H1 (cell line): ENCODE measurements around the gene MYO16. TPM values are rescaled to one million over a fixed set of nuclear protein-coding genes. Genes with fewer than 3 reads are reported as not detected.

Experiments
- CTCF ChIA-PET: fragments of 300-600 bp; sonication (Branson Sonifier 250); formaldehyde crosslinking; loops from one replicate; lab custom pipeline; 2021; ENCODE audit not compliant: partially characterized antibody; lab: Charles Lee
- POLR2A ChIA-PET: fragments of 300-600 bp; sonication (Branson Sonifier 250); formaldehyde crosslinking; loops from one replicate; lab custom pipeline; 2021; ENCODE audit warnings: inconsistent platforms; ENCODE audit not compliant: partially characterized antibody; lab: Charles Lee
- DNase-seq, 2 experiments: peaks; one replicate each; pipeline versions ENCODE4 v3.0.0 to v3.0.0-alpha.2; 2010 to 2022; ENCODE audit warnings: low spot score in 2 of 2, low read depth in 1 of 2, mixed read lengths in 1 of 2
- FAIRE-seq: peaks from 2 replicates; lab custom pipeline; 2011; peaks lifted over from hg19 to GRCh38; lab: Jason Lieb, UNC
- H2AFZ ChIP-seq: 2 replicates; pipeline ENCODE4 v1.8.1; 2012; ENCODE audit warnings: low read length, inconsistent platforms
- H2AK5ac ChIP-seq: 2 replicates; pipeline ENCODE4 v1.6.1; 2013; ENCODE audit warnings: low read depth, low read length
- H2BK120ac ChIP-seq: replicated peaks from 2 replicates; pipeline ENCODE3; 2013; ENCODE audit warnings: low read depth, low read length, inconsistent platforms
- H2BK12ac ChIP-seq: 2 replicates; pipeline ENCODE4 v1.6.1; 2013; ENCODE audit warnings: low read depth, low read length
- H2BK15ac ChIP-seq: 2 replicates; pipeline ENCODE4 v1.6.1; 2013; ENCODE audit warnings: low read length
- H2BK20ac ChIP-seq: 2 replicates; pipeline ENCODE4 v1.6.1; 2013; ENCODE audit warnings: low read length
- H2BK5ac ChIP-seq: 2 replicates; pipeline ENCODE4 v1.6.1; 2013; ENCODE audit warnings: low read depth, low read length
- H3K14ac ChIP-seq: 2 replicates; pipeline ENCODE4 v1.6.1; 2013; ENCODE audit warnings: inconsistent platforms; ENCODE audit not compliant: insufficient read length
- H3K18ac ChIP-seq: 2 replicates; pipeline ENCODE4 v1.6.1; 2013; ENCODE audit warnings: low read length; ENCODE audit errors: extremely low read depth
- H3K23ac ChIP-seq: 2 replicates; pipeline ENCODE4 v1.6.1; 2013; ENCODE audit warnings: inconsistent platforms; ENCODE audit not compliant: insufficient read length
- H3K23me2 ChIP-seq: 2 replicates; pipeline ENCODE4 v1.6.1; 2013; ENCODE audit warnings: low read depth, low read length
- H3K27ac ChIP-seq: 2 replicates; pipeline ENCODE4 v1.6.1; 2011; ENCODE audit warnings: low read depth, low read length, inconsistent platforms
- H3K27me3 ChIP-seq, 4 experiments: replicated peaks in 1 of 4; 1 replicate in 1 of 4; 2 replicates in 3 of 4; pipeline versions ENCODE4 v1.6.1 to v1.8.1; 2011 to 2013; ENCODE audit warnings: low read length in 3 of 4, mild to moderate bottlenecking in 3 of 4, inconsistent platforms in 2 of 4, mixed read lengths in 2 of 4, moderate library complexity in 1 of 4; ENCODE audit not compliant: control insufficient read depth in 3 of 4, insufficient read depth in 3 of 4; ENCODE audit errors: extremely low read depth in 1 of 4
- H3K36me3 ChIP-seq, 4 experiments: 2 replicates each; pipeline versions ENCODE4 v1.6.1 to v1.8.1; 2011 to 2013; ENCODE audit warnings: mild to moderate bottlenecking in 4 of 4, low read length in 3 of 4, moderate library complexity in 2 of 4, control low read depth in 1 of 4, inconsistent platforms in 1 of 4; ENCODE audit not compliant: insufficient read depth in 4 of 4, control insufficient read depth in 2 of 4
- H3K4ac ChIP-seq: replicated peaks from 2 replicates; pipeline ENCODE3; 2013; ENCODE audit warnings: low read length, low read depth, mixed read lengths, inconsistent platforms; ENCODE audit not compliant: insufficient read length
- H3K4me1 ChIP-seq, 4 experiments: replicated peaks in 1 of 4; 1 replicate in 1 of 4; 2 replicates in 3 of 4; pipeline versions ENCODE4 v1.6.1 to v1.8.1; 2011 to 2013; ENCODE audit warnings: low read length in 3 of 4, inconsistent platforms in 2 of 4, mixed read lengths in 1 of 4; ENCODE audit not compliant: insufficient read depth in 4 of 4, control insufficient read depth in 3 of 4
- H3K4me2 ChIP-seq, 2 experiments: 2 replicates each; pipeline versions ENCODE4 v1.6.1 to v1.8.1; 2011 to 2013; ENCODE audit warnings: low read depth in 2 of 2, low read length in 2 of 2, control low read depth in 1 of 2, inconsistent platforms in 1 of 2, mild to moderate bottlenecking in 1 of 2; ENCODE audit not compliant: insufficient read depth in 1 of 2
- H3K4me3 ChIP-seq, 4 experiments: fragments of 200-600, 300-600 bp in 1 of 4; sonication (generic), shearing (Covaris generic), sonication (Bioruptor Twin) in 1 of 4; 2 replicates each; pipeline versions ENCODE4 v1.5.1 to v1.8.1; 2011 to 2016; ENCODE audit warnings: low read length in 4 of 4, low read depth in 3 of 4, control low read depth in 2 of 4, inconsistent platforms in 2 of 4, mild to moderate bottlenecking in 2 of 4, mixed read lengths in 1 of 4, moderate library complexity in 1 of 4; ENCODE audit not compliant: insufficient read depth in 2 of 4; ENCODE audit errors: extremely low read depth in 1 of 4
- H3K56ac ChIP-seq: replicated peaks from 2 replicates; pipeline ENCODE3; 2013; ENCODE audit warnings: low read depth, mild to moderate bottlenecking, mixed read lengths, low read length, inconsistent platforms; ENCODE audit not compliant: insufficient read length
- H3K79me1 ChIP-seq: 2 replicates; pipeline ENCODE4 v1.6.1; 2013; ENCODE audit warnings: low read depth, low read length, control low read depth
- H3K79me2 ChIP-seq, 2 experiments: 2 replicates each; pipeline versions ENCODE4 v1.6.1 to v1.8.1; 2012 to 2013; ENCODE audit warnings: low read length in 2 of 2, mild to moderate bottlenecking in 2 of 2, inconsistent platforms in 1 of 2; ENCODE audit not compliant: insufficient read depth in 2 of 2, control insufficient read depth in 1 of 2
- H3K9ac ChIP-seq, 4 experiments: replicated peaks in 1 of 4; 1 replicate in 1 of 4; 2 replicates in 3 of 4; pipeline versions ENCODE4 v1.6.1 to v1.8.1; 2011 to 2013; ENCODE audit warnings: low read depth in 3 of 4, low read length in 3 of 4, control low read depth in 2 of 4, mild to moderate bottlenecking in 2 of 4, moderate library complexity in 2 of 4, inconsistent platforms in 1 of 4; ENCODE audit errors: extremely low read depth in 1 of 4
- H3K9me3 ChIP-seq, 2 experiments: 2 replicates each; pipeline versions ENCODE4 v1.6.1 to v1.8.1; 2012 to 2013; ENCODE audit warnings: mild to moderate bottlenecking in 2 of 2, moderate library complexity in 2 of 2, control low read depth in 1 of 2, inconsistent platforms in 1 of 2, low read depth in 1 of 2, low read length in 1 of 2, mixed read lengths in 1 of 2; ENCODE audit not compliant: insufficient read depth in 2 of 2
- H4K20me1 ChIP-seq, 2 experiments: replicated peaks in 1 of 2; 2 replicates each; pipeline versions ENCODE3 to v1.8.1; 2011 to 2013; ENCODE audit warnings: inconsistent platforms in 2 of 2, low read length in 2 of 2, mild to moderate bottlenecking in 1 of 2; ENCODE audit not compliant: insufficient read depth in 2 of 2, control insufficient read depth in 1 of 2
- H4K5ac ChIP-seq: 2 replicates; pipeline ENCODE4 v1.6.1; 2013; ENCODE audit warnings: low read length, low read depth, mixed read lengths, inconsistent platforms; ENCODE audit not compliant: insufficient read length
- H4K8ac ChIP-seq: 2 replicates; pipeline ENCODE4 v1.8.0; 2013; ENCODE audit warnings: mild to moderate bottlenecking, moderate library complexity, low read length, inconsistent platforms; ENCODE audit not compliant: insufficient read depth; ENCODE audit errors: extremely low read depth
- H4K91ac ChIP-seq: replicated peaks from 2 replicates; pipeline ENCODE3; 2013; ENCODE audit warnings: low read length, mixed read lengths, inconsistent platforms; ENCODE audit not compliant: insufficient read length
- EP300 ChIP-seq, 2 experiments: IDR thresholded peaks; 1 replicate in 1 of 2; 2 replicates in 1 of 2; pipeline ENCODE4 v1.6.1; 2011 to 2012; ENCODE audit warnings: low read depth in 2 of 2, low read length in 2 of 2, mild to moderate bottlenecking in 2 of 2, borderline replicate concordance in 1 of 2, inconsistent platforms in 1 of 2, moderate library complexity in 1 of 2
- FOSL1 ChIP-seq: IDR thresholded peaks from 2 replicates; pipeline ENCODE4 v1.6.1; 2011; ENCODE audit warnings: mild to moderate bottlenecking, low read depth, low read length, moderate library complexity; ENCODE audit not compliant: insufficient read depth
- RAD21 ChIP-seq, 2 experiments: IDR thresholded peaks in 1 of 2; conservative IDR thresholded peaks in 1 of 2; 2 replicates each; pipeline ENCODE4 v1.6.1; 2011; ENCODE audit warnings: low read depth in 2 of 2, low read length in 2 of 2, improper control_type of control experiment in 1 of 2, inconsistent platforms in 1 of 2, mild to moderate bottlenecking in 1 of 2, moderate library complexity in 1 of 2
- RFX5 ChIP-seq: IDR thresholded peaks from 2 replicates; pipeline ENCODE4 v1.6.1; 2011; ENCODE audit warnings: low read depth, low read length, improper control_type of control experiment, borderline replicate concordance
- SIRT6 ChIP-seq: IDR thresholded peaks from one replicate; pipeline ENCODE4 v1.7.1; 2012; ENCODE audit warnings: low read length, inconsistent platforms
- SUZ12 ChIP-seq: fragments of 200-600 bp; sonication (generic); IDR thresholded peaks from 2 replicates; pipeline ENCODE4 v1.6.1; 2012; ENCODE audit warnings: mild to moderate bottlenecking, inconsistent platforms, low read length, moderate library complexity, mixed read lengths
- TAF7 ChIP-seq: optimal IDR thresholded peaks from 2 replicates; pipeline ENCODE3; 2011; ENCODE audit warnings: low read depth, mild to moderate bottlenecking, inconsistent platforms, low read length, moderate library complexity, borderline replicate concordance
- TEAD4 ChIP-seq: IDR thresholded peaks from 2 replicates; pipeline ENCODE4 v1.6.1; 2012; ENCODE audit warnings: low read depth, low read length, inconsistent platforms, mixed read lengths
- WGBS, 2 experiments: shearing (Covaris generic) in 1 of 2; methylation state at CpG; one replicate each; pipeline versions ENCODE4 v1.1.6 to v1.1.7; 2013 to 2015; ENCODE audit warnings: low lambda C conversion rate in 2 of 2, mixed read lengths in 2 of 2, inconsistent platforms in 1 of 2, low coverage in 1 of 2, missing lambda C conversion rate in 1 of 2; ENCODE audit not compliant: insufficient replicate concordance in 2 of 2, insufficient coverage in 1 of 2, insufficient read length in 1 of 2; ENCODE audit errors: extremely low coverage in 1 of 2, missing lambda C conversion rate in 1 of 2; 5-methylcytosine and 5-hydroxymethylcytosine counted together
- polyA plus RNA-seq, 7 experiments: library from polyadenylated mRNA; depleted of rRNA in 3 of 7; stranded (reverse) in 5 of 7; unstranded in 2 of 7; fragments of >200 nt in 5 of 7; fragments of 200-250 nt in 2 of 7; gene quantifications; 1 replicate in 5 of 7; 2 replicates in 1 of 7; 4 replicates in 1 of 7; pipeline versions ENCODE4 v1.2.1 to v1.2.3, GENCODE V29; 2011 to 2013; ENCODE audit warnings: missing spikeins in 2 of 7, mixed read lengths in 2 of 7
- total RNA-seq: library from RNA; stranded (reverse); fragmentation: NEBNext Ultra II Directional; extraction: Animal tissue kit (Norgen Biotek cat#: 25700); gene quantifications from 2 replicates; pipeline ENCODE4 v1.2.1, GENCODE V29; 2021
- TF ChIP-seq, protein P1 (sequence below), 3 experiments: IDR thresholded peaks; 1 replicate in 2 of 3; 2 replicates in 1 of 3; pipeline versions ENCODE4 v1.5.1 to v1.6.1; 2011; ENCODE audit warnings: low read length in 3 of 3, mild to moderate bottlenecking in 3 of 3, inconsistent platforms in 2 of 3, low read depth in 1 of 3, moderate library complexity in 1 of 3; ENCODE audit not compliant: insufficient read depth in 1 of 3; ENCODE audit errors: control extremely low read depth in 1 of 3
- TF ChIP-seq, protein P2 (sequence below): IDR thresholded peaks from 2 replicates; pipeline ENCODE4 v1.6.1; 2012; ENCODE audit warnings: inconsistent platforms

The MYO16 gene
- total and polyA plus RNA-seq, 2 of the 8 experiments (the other 6 are each of a cell fraction or from before 2014, with no cell fraction given), result 0.02 to 0.22 TPM

DNA sequence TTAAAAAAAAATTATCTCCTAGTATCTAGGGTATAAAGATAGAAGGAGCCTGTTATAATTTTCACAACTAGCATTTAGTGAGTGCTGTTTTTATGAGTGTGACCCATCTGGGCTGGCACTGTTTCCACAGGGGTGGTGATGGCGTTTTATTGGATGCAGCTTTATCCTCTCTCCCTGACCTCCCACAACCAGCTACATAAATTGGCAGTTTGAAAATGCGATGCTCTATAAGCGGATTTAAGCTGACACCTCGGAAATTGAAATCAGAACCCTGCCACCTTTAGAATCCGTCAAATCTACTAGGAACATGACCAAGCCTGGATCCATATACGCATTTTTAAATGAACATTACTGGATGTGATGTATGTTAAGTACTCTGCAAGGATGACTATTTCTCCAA, 44.9 kb downstream of the MYO16 start:
- Histone ChIP-seq H2AFZ (no peak overlapping the region), H3K4ac (no peak overlapping the region), H4K91ac (no peak overlapping the region), H3K79me2 (no peaks in the 10 kb centered on the region), H2BK15ac (no peak overlapping the region), H3K18ac (no peak overlapping the region), H3K4me3 (no peak overlapping the region), H2BK20ac (no peak overlapping the region), H4K5ac (no peak overlapping the region), H3K14ac (no peak overlapping the region), H3K23ac (no peak overlapping the region), H3K9me3 (peaks cover 10 to 16% of the 10 kb centered on the region in 2 experiments; a peak in 3 of 4 replicates), H3K27me3 (peaks cover 0 to 1% (median 0%) of the 10 kb centered on the region in 4 experiments; a peak in 1 of 7 replicates), H2BK5ac (no peak overlapping the region), H3K56ac (no peak overlapping the region), H3K9ac (no peak overlapping the region), H4K20me1 (no peaks in the 10 kb centered on the region), H3K4me2 (no peak overlapping the region), H4K8ac (no peak overlapping the region), H2BK12ac (no peak overlapping the region), H3K79me1 (no peaks in the 10 kb centered on the region), H3K4me1 (peaks cover 0 to 3% (median 0%) of the 10 kb centered on the region in 4 experiments; a peak in 1 of 7 replicates), H3K23me2 (no peaks in the 10 kb centered on the region), H3K27ac (no peak overlapping the region), H2AK5ac (no peak overlapping the region), H2BK120ac (no peak overlapping the region), H3K36me3 (peaks cover 0 to 3% (median 0%) of the 10 kb centered on the region in 4 experiments; a peak in 1 of 8 replicates)
- DNase-seq (no peak), FAIRE-seq (no peak)
- POLR2A ChIA-PET, result no interaction called here
- 93% methylated on average over 6 of the region's 6 CpGs; no CpG with 5 or more reads in 1 of the 2 experiments for WGBS, 2 experiments
- CTCF ChIA-PET, result interaction anchor here (1.0 to 1.1 kb wide), 2 partner anchors 220 to 340 kb away, joined by 3 read pairs; no protein-coding TSS in a partner anchor
- TF ChIP-seq, protein P1, sequence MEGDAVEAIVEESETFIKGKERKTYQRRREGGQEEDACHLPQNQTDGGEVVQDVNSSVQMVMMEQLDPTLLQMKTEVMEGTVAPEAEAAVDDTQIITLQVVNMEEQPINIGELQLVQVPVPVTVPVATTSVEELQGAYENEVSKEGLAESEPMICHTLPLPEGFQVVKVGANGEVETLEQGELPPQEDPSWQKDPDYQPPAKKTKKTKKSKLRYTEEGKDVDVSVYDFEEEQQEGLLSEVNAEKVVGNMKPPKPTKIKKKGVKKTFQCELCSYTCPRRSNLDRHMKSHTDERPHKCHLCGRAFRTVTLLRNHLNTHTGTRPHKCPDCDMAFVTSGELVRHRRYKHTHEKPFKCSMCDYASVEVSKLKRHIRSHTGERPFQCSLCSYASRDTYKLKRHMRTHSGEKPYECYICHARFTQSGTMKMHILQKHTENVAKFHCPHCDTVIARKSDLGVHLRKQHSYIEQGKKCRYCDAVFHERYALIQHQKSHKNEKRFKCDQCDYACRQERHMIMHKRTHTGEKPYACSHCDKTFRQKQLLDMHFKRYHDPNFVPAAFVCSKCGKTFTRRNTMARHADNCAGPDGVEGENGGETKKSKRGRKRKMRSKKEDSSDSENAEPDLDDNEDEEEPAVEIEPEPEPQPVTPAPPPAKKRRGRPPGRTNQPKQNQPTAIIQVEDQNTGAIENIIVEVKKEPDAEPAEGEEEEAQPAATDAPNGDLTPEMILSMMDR (IDR thresholded peaks at IDR 0.05; ENCODE audit: control extremely low read depth in 1 of 3, insufficient read depth in 1 of 3, low read depth in 1 of 3, low read length in 3 of 3), result no peak
- TF ChIP-seq FOSL1 (no peak), RFX5 (no peak), TAF7 (no peak), EP300 (IDR thresholded peaks at IDR 0.05; ENCODE audit: borderline replicate concordance in 1 of 2, low read depth in 2 of 2, low read length in 2 of 2) (no peak), TEAD4 (no peak), SUZ12 (no peak), SIRT6 (no peak), RAD21 (IDR thresholded peaks at IDR 0.05 in 1 of 2, conservative IDR thresholded peaks at IDR 0.05 in 1 of 2; ENCODE audit: low read depth in 2 of 2, low read length in 2 of 2) (no peak)
- TF ChIP-seq, protein P2, sequence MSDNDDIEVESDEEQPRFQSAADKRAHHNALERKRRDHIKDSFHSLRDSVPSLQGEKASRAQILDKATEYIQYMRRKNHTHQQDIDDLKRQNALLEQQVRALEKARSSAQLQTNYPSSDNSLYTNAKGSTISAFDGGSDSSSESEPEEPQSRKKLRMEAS, result no peak
